ENCODE results near the gene PTGFRN.

Gene PTGFRN

DNA sequence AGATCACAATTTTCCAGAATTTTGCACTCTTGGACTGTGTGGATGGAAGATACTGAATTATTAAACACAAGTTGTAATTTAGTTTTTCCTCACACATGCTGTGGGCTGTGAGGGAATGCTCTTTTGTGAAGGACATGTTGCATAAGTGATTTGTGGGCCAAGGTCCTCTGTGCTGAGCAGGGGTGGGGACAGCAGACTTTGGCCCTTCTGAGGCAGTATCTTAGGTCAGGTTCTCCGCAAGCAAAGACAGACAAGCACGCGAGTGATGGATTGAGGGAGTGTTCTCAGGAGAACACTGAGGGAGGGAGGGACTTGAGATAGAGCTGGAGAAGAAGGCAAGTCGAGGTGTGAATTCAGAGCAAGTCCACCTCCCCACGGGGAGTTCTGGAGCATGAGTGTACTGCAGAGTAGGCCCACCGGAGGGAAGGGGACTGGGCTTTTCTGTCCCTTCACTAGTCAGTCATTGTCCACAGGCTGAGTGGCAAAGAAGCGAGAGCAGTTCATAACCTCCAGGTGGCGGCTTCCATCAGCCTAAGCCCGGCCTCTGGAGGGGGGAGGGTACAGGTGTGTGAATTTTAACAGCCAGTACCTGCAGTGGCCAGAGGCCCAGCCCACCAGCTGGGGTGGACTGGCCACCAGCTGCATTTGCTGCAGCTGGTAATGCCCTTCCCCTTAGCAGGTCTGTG lies 72.7 kb downstream of the PTGFRN start:
- no peak for DNase-seq

DNA sequence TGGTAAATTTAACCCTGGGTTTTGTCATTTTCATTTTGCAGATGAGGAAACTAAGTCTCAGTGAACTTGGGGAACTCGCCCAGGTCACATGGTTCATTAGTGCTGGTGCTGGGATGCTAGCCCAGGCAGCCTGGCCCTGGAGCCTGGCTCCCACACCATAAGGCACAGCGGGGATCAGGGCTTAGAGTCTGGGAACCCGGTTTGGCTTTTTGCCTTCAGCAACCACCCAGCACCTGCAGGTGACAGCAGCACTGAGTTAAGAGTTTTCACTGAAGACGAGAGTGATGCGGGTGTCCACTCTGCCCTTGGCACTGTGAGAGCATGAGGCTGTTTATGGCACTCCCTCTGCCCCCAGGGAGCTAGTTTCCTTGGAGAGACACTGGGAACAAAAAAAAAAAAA lies 73.4 kb downstream of the PTGFRN start:
- peak; percentile 32 for DNase-seq

DNA sequence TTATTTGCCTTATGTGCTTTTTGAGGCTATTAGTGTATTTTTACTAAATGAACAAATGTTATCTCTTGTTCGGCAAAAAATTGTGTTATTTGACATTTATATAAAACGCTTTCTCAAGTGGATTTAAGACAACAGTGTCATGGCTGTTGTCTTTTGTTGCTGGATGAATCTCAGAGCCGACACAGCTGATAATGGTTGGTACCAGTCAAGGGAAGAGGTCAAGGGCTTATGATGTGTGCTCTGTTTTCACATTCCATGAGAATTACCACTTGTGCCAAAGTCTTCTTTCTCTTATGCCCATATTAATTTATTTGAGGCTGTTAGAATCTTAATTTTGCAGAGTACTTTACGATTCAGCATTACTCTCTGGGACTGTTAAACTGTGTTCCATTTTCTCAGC lies 74.0 kb downstream of the PTGFRN start:
- no peak for DNase-seq

DNA sequence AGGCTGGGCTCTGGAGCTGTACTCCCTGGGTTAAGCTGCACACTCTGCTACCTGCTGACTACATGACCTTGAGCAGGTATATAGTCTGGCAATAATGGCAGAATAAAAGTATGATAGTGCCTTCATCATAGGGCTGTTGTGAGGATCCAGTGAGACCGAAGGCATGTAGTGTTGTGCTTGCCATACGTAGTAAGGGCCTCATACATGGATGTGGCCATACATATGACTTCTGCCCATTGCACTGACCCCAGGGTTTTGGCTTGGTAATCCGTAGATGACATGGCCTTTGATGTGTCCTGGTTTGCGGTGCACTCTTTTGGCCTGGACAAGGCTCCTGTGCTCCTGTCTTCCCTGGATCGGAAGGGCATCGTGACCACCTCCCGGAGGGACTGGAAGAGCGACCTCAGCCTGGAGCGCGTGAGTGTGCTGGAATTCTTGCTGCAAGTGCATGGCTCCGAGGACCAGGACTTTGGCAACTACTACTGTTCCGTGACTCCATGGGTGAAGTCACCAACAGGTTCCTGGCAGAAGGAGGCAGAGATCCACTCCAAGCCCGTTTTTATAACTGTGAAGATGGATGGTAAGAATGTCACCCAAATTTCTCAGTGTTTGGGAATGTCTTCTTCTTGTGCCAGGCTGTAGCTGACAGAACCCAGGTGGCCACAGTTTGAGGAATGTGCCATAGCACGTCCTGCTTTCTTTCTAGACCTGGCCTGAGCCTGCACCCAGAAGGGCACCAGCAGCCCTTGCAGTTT lies 74.9 kb downstream of the PTGFRN start:
- no peak for DNase-seq

DNA sequence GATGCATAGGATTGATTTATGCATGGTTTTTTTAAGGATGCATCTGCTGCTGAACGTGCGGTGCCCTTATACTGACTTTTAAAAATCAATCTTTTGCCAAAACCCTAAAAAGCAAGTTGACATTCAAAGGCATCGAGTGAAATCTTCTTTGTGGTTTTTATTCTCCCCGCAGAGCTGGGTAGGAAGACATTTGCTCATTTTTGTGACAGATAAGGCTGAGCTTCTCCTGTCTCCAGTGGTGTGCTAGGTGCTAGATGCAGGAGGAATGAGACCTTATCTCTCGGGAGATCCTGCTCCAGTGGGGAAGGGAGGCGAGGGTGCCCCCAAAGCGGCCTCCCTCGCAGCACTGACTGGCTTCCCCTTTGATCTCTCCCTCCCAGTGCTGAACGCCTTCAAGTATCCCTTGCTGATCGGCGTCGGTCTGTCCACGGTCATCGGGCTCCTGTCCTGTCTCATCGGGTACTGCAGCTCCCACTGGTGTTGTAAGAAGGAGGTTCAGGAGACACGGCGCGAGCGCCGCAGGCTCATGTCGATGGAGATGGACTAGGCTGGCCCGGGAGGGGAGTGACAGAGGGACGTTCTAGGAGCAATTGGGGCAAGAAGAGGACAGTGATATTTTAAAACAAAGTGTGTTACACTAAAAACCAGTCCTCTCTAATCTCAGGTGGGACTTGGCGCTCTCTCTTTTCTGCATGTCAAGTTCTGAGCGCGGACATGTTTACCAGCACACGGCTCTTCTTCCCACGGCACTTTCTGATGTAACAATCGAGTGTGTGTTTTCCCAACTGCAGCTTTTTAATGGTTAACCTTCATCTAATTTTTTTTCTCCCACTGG lies 76.9 kb downstream of the PTGFRN start:
- no peak for DNase-seq

DNA sequence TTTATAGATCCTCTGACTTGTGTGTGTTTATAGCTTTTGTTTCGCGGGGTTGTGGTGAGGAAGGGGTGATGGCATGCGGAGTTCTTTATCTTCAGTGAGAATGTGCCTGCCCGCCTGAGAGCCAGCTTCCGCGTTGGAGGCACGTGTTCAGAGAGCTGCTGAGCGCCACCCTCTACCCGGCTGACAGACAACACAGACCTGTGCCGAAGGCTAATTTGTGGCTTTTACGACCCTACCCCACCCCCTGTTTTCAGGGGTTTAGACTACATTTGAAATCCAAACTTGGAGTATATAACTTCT lies 77.5 kb downstream of the PTGFRN start:
- no peak for DNase-seq

DNA sequence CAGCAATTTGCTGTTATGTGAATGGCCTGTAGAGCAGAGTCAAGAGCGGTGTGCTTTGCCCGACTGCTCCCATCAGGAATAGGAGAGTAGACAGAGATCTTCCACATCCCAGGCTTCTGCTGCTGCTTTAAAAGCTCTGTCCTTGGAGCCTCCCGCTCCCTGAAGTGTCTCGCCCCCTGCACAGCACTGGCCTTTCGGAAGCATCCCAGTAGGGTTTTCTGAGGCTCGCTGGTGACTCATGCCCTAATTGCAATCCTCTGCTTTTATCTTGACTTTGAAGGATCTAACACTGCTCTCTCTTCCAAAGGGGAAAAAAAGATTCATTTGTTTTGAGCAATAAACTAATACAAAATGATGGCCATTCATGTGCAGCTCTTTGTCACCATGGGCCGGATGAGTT lies 78.5 kb downstream of the PTGFRN start:
- no peak for DNase-seq

DNA sequence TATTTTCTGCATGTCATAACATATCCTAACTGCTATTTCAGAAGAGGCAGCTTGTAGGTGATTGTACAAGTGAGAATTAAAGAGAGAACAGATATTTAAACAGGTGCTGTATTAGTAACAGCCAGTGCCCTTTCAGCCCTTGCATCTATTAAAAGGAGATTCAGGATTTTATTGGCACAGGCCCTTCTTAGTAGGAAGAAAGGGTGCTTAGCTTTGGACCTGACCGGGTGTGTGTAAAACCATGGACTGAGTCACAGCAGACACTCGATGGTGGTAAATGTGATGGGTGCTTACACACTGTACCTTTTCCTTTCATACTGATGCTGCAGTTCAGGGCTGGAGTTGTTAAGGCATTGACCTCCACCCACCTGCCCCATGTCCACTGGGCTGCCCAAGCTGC lies 79.2 kb downstream of the PTGFRN start:
- peak; percentile 38 for DNase-seq

DNA sequence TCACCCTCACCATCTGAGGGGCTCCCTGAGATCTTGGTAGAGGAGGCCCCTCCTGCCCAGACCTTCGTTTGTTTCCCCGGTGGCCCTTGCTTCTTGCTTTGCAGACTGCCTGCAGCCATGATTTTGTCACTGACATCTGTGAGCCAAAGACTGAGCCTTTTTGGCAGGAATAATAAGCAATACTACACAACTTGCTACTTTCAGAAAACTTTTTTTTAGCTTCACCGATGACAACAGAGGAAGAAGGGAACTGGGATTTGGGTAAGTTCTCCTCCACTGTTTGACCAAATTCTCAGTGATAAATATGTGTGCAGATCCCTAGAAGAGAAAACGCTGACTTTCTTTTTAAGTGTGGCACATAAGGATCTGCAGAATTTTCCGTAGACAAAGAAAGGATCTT lies 80.1 kb downstream of the PTGFRN start:
- no peak for DNase-seq

DNA sequence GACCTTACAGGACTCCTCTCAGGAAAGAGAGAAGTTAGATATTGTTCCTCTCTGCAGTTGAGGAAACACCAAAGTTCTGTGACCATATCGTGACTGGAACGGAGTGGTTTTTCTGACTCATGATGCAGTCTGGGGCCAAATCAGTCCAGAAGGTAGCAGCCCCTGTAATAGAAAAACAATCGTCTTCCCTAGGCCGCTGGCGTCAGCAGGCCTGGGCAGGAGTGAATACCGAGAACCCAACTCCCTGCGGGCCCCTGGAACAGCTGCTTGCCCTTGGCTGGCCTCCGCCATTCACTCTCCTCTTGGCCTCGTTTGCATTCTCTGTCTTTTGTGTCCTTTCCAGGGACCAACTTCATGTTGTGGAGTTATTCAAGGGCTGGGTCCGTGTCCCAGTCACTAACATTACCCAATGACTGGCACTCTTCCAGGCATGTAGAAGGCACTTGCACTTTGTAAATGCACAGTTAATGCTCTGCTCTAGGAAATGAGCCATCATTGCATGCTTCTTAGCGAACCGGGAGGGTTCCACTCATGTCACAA lies 81.0 kb downstream of the PTGFRN start:
- peak; percentile 95 for DNase-seq

DNA sequence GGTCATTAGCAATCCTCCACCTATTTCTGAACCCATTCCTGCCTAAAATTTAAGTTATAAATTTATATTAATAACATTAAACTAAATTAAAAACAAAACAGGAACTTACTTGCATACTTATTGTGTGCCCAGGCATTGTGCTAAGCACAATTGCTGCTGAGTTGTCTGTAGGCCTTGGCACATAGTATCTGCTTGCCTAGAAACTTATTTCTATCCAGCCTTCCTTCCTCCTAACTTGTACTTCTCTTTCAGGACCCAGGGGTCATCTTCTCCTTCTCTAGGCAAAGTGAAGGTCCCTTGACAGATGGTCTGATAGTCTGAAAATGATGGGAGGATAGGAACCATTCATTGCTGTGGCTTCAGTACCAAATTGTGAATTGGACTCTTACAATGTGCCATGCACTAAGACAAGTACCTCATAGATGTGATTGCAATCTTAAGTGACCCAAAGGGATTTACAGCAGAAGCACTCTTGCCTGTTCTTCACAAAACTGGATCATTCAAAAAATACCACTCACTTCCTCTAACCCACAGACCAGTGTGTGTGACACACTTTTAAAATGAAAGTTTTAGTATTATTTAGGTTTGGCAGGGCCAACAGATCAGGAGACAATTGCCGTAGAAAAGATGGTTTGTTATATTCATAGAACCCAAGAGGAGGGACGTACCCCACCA lies 81.6 kb downstream of the PTGFRN start:
- DNase-seq = no peak

DNA sequence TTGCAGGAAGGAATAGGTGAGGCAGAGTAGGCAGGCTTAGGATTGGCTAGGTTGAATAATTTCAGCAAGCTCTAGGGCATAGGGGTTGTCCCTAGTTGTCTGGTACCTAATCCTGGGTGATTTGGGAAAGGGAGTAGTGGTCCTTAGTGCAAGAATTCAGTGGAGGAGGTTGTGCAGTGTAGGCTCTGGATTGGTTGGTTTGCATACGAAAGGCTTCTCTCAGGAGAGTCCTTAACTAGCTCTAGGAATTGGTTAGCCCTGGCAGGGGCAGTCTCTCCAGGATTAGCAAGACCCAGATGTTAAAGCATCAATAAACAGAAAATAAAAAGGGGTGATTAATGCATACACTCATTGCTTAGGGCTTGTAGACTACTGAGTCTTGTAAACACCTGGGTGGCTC lies 82.2 kb downstream of the PTGFRN start:
- DNase-seq = no peak

DNA sequence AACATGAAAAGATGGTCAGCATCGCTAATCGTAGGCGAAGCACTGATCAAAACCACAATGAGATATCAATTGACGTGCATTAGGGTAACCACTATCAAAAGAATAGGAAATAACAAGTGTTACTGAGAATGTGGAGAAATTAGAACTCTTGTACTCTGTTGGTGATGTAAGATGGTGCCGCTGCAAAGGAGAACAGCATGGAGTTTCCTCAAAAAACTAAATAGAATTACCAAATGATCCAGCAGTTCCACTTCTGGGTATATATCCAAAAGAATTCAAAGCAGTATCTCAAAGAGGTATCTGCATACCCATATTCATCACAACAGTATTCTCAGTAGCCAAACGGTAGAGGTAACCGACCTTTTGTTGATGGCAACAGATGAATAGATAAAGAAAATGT lies 83.6 kb downstream of the PTGFRN start:
- no peak for DNase-seq

DNA sequence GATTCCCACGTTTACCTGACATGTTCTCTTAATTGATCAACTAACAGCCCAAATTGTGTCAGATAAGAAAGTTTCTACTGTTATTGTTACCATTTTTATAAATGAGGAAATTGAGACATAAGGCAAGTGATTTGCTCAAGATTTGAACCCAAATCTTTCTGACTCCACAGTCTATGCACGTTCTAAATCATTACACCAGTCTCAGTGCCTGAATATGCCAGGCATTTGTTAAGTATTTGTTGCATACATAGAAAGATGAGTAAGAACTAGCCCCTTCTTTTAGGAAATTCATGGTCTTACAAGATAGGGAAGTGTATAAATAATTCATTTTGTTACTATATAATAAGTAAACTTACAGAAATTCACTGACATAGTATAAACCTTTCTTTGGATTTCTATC lies 84.7 kb downstream of the PTGFRN start:
- DNase-seq = no peak

DNA sequence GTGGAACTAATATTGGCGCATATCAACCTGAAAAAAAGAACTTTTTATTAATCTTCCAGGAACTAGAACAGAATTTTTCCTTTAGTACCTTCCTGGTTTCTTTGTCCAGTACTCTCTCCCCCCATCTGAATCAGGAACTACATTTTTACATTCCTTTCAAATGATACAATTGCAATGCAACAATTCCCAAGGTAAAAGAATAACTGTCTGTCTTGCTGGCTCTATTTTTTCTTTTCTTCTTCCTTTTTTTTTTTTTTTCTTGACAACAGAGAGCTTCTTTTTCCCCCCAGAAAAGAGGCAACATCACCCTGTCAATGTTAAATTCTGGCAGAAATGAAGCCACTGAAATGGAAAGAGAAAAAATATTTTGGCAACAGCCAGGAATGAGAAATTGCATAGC lies 87.3 kb downstream of the PTGFRN start:
- no peak for DNase-seq

DNA sequence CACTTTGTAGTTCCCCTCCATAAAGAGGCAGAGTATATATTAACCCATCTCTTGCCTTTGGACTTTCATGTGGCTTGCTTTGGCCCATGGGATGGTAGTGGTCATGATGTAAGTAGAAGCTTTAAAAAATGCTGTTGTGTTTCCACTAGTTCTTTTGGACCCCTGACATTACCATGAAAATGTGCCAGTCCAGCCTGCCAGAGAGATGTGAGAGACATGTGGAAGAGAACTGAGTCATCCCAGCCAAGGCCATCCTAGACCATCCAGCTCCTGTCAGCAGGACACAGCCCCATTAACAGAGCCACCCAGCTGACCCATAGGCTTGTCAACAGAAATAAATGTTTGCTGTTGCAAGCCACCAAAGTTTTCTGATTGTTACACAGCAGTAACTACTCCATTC lies 87.9 kb downstream of the PTGFRN start:
- DNase-seq = no peak

DNA sequence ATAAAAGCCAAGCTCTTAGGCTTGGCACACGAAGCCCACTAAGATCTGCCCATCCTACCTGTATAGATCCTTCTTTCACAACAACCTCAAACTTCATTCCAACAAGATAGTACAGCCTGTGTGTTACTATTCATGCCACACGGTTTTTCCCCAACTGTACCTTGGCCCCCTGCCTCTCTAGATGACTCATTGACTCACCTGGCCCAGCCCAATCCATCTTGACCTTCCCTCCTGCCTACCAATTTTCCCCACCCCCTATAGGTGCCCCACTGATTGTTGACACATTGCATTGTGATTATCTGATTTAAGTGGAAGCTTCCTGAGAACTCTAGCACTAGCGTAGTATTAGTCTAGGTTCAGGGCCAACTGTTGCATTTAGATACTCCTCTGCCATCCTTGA lies 89.9 kb downstream of the PTGFRN start:
- DNase-seq = no peak

DNA sequence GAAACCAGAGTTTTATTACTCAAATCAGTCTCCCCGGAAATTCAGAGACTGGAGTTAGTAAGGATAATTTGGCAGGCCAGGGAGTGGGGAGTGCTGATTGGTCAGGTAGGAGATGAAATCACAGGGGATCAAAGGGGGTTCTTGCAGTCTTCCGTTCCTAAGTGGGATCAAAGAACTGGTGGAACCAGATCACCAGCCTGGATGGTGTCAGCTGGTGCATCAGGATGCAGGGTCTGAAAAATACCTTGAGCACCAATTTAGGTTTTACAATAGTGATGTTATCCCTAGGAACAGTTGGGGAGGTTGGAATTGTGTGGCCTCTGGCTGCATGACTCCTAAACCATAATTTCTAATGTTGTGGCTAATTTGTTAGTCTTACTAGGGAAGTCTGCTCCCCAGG lies 90.4 kb downstream of the PTGFRN start:
- DNase-seq = no peak

DNA sequence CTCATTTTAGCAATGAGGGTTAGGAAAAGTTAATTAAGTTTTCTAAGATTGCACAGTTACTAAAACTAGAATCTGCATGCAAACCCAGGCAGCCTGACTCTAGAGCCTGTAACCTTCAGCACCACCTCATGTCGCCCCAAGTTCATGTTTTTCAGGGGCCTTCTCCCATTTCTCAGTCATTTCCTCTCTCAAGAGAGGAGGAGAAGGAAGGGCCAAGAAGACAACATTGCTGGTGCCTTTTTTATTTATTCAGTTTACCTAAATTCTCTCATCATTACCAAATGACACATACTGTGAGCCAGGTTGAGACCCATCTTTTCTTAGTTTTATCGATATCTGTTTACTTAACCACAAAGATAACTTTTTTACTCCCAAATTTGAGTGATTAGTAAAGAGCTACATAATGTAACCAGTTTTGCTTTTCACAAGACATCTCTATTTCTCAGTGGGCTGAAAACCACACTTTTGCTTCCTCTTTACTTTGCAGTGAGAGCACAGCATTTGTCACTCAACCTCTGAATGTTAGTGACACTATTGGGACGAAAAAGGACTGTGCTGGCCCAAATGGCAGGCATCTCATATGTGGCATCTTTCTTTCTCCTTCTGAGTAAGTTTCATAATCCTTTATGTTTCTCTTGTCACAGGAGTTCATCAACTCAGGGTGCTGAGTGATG lies 91.7 kb downstream of the PTGFRN start, which contains the start of gene CD101:
Gene CD101 (plus strand): TSS at position 507 of the 674 bp plus-strand sequence. CDS start 58 bp downstream, at position 565.
- no peak for DNase-seq

DNA sequence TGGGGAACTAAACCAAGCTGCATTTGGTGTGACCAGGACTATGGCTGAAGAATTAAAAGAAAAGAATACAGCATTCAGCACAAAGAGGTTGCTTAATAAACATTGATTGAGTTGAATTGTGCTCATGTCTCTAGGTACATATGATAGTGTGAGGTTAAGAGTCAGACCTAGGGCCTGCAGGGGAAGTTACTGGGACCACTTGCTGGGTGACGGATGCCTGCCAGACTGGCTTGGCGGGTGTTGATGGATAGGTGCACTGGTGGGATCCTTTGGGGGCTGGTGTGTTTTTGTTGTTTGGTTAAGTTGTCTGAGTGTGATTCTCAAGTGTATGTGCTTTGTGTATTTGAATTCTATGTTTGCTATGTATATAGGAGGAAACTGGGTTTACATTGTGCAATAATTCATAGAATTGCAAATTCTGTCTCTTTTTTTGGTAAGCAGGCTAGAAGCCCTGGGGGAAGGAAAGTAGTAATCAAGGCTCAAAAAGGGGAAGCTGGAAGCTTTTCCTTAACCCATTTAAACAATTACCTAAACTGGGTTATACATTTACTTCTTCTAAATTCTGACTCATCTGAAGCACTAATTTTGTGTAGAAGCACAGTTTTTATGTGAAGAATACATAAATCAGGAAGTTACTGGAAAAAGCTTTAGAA lies 93.6 kb downstream of the PTGFRN start:
- no peak for DNase-seq

DNA sequence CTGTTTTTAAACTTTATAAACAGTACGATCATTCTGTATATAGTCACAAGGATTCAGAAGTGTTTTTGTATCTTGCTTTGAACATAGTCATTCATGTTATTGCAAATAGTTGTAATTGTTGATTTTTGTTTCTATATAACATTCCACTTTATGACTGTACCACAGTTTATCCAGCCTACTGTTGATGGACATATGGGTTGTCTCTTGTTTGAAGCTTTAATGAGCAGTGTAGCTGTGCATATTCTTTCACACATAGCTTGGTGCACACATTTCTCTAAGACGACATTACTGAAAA lies 98.0 kb downstream of the PTGFRN start:
- no peak for DNase-seq

DNA sequence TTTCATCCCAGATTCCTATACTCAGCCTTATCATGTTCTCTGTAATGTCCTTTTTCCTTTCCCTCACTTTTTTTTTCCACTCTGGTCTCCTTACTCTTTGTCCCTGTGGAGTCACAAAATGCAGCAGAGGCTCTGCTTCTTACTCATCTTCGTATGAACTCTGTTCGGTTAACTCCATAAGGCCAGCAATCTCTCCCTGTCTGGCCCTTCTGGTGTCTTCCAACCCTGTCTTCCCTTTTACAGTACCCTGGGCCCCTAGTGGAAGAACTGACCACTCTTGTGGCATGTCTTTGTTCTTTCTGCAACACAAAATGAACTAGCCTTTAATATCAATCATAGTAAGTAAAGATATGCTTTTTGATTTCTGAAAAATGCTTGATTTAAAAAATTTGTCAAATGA lies 98.9 kb downstream of the PTGFRN start:
- no peak for DNase-seq

All from DMS 273 treated with DMSO at 0.1 percent for 48 hours (cell line).